HEK293 (cell line): ENCODE data around the gene S100A6.

Source experiments
- YY1 ChIP-seq: fragments of 450-650 bp; formaldehyde crosslinking; IDR thresholded peaks from 2 replicates; pipeline ENCODE4 v1.5.1; 2018; ENCODE audit warnings: missing biosample characterization, missing genetic modification characterization
- ZNF10 ChIP-seq: fragments of 450-650 bp; formaldehyde crosslinking; IDR thresholded peaks from 2 replicates; pipeline ENCODE4 v1.5.1; 2017; ENCODE audit warnings: missing biosample characterization, missing genetic modification characterization
- ZNF175 ChIP-seq: fragments of 450-650 bp; formaldehyde crosslinking; IDR thresholded peaks from 2 replicates; pipeline ENCODE4 v1.5.1; 2016; ENCODE audit warnings: missing biosample characterization, missing genetic modification characterization
- ZXDB ChIP-seq: fragments of 450-650 bp; formaldehyde crosslinking; IDR thresholded peaks from 2 replicates; pipeline ENCODE4 v1.5.1; 2016; ENCODE audit warnings: missing biosample characterization, missing genetic modification characterization
- TF ChIP-seq, protein P1 (sequence below): fragments of 450-650 bp; formaldehyde crosslinking; IDR thresholded peaks from 2 replicates; pipeline ENCODE4 v1.5.1; 2016; ENCODE audit warnings: missing biosample characterization, missing genetic modification characterization
- TF ChIP-seq, protein P2 (sequence below): sonication (generic); formaldehyde crosslinking; IDR thresholded peaks from 2 replicates; pipeline ENCODE4 v1.8.1; 2022; ENCODE audit warnings: mild to moderate bottlenecking, moderate library complexity, missing genetic modification reagents
- TF ChIP-seq, protein P3 (sequence below): fragments of 450-650 bp; formaldehyde crosslinking; IDR thresholded peaks from 2 replicates; pipeline ENCODE4 v1.5.1; 2016; ENCODE audit warnings: missing biosample characterization, missing genetic modification characterization
- TF ChIP-seq, protein P4 (sequence below): fragments of 450-650 bp; formaldehyde crosslinking; IDR thresholded peaks from 2 replicates; pipeline ENCODE4 v1.5.1; 2016; ENCODE audit warnings: missing biosample characterization, missing genetic modification characterization, borderline replicate concordance
- TF ChIP-seq, protein P5 (sequence below): fragments of 450-650 bp; formaldehyde crosslinking; IDR thresholded peaks from 2 replicates; pipeline ENCODE4 v1.5.1; 2017; ENCODE audit warnings: missing biosample characterization, missing genetic modification characterization
- TF ChIP-seq, protein P6 (sequence below): fragments of 450-650 bp; formaldehyde crosslinking; IDR thresholded peaks from 2 replicates; pipeline ENCODE4 v1.5.1; 2016; ENCODE audit warnings: missing biosample characterization, missing genetic modification characterization
- TF ChIP-seq, protein P7 (sequence below): fragments of 450-650 bp; formaldehyde crosslinking; IDR thresholded peaks from 2 replicates; pipeline ENCODE4 v1.5.1; 2016; ENCODE audit warnings: missing biosample characterization, missing genetic modification characterization

DNA sequence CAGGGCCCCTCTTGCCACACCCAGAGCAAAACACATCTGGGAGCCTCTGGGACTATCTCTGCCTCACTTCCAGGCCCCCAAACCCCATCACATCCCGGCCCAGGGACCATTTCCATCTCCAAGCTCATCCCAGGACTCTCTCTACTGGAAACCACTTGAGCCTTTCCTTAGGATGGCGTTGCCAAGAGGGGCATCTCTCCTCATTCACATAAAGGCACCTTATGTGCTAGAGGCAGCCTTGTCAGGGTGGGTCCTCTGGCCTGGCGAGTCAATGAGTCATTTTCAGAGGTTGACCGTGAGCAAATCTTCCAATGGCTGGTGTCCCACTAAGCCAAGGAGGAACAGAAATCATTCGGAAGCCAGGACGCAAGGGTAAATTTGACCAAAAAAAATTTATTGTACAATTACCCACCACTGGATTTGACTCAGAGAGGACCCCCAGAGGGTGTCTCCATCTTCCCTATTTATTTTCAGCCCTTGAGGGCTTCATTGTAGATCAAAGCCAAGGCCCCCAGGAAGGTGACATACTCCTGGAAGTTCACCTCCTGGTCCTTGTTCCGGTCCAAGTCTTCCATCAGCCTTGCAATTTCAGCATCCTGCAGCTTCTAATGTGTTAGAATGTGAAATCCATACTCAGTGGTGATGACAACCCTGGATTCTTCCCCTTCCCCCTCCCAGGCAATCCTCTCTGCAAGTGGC lies 1.4 kb downstream of the S100A6 start:
- TF ChIP-seq ZNF10 (tag by site-specific recombination) = no peak
- TF ChIP-seq ZXDB (tag by site-specific recombination) = no peak
- TF ChIP-seq, protein P1, sequence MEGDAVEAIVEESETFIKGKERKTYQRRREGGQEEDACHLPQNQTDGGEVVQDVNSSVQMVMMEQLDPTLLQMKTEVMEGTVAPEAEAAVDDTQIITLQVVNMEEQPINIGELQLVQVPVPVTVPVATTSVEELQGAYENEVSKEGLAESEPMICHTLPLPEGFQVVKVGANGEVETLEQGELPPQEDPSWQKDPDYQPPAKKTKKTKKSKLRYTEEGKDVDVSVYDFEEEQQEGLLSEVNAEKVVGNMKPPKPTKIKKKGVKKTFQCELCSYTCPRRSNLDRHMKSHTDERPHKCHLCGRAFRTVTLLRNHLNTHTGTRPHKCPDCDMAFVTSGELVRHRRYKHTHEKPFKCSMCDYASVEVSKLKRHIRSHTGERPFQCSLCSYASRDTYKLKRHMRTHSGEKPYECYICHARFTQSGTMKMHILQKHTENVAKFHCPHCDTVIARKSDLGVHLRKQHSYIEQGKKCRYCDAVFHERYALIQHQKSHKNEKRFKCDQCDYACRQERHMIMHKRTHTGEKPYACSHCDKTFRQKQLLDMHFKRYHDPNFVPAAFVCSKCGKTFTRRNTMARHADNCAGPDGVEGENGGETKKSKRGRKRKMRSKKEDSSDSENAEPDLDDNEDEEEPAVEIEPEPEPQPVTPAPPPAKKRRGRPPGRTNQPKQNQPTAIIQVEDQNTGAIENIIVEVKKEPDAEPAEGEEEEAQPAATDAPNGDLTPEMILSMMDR (tag by site-specific recombination) = no peak
- TF ChIP-seq, protein P2, sequence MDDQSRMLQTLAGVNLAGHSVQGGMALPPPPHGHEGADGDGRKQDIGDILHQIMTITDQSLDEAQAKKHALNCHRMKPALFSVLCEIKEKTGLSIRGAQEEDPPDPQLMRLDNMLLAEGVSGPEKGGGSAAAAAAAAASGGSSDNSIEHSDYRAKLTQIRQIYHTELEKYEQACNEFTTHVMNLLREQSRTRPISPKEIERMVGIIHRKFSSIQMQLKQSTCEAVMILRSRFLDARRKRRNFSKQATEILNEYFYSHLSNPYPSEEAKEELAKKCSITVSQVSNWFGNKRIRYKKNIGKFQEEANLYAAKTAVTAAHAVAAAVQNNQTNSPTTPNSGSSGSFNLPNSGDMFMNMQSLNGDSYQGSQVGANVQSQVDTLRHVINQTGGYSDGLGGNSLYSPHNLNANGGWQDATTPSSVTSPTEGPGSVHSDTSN (CRISPR knock-in tag) = no peak
- TF ChIP-seq, protein P3, sequence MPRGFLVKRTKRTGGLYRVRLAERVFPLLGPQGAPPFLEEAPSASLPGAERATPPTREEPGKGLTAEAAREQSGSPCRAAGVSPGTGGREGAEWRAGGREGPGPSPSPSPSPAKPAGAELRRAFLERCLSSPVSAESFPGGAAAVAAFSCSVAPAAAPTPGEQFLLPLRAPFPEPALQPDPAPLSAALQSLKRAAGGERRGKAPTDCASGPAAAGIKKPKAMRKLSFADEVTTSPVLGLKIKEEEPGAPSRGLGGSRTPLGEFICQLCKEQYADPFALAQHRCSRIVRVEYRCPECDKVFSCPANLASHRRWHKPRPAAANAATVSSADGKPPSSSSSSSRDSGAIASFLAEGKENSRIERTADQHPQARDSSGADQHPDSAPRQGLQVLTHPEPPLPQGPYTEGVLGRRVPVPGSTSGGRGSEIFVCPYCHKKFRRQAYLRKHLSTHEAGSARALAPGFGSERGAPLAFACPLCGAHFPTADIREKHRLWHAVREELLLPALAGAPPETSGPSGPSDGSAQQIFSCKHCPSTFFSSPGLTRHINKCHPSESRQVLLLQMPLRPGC (tag by site-specific recombination) = no peak
- TF ChIP-seq, protein P4, sequence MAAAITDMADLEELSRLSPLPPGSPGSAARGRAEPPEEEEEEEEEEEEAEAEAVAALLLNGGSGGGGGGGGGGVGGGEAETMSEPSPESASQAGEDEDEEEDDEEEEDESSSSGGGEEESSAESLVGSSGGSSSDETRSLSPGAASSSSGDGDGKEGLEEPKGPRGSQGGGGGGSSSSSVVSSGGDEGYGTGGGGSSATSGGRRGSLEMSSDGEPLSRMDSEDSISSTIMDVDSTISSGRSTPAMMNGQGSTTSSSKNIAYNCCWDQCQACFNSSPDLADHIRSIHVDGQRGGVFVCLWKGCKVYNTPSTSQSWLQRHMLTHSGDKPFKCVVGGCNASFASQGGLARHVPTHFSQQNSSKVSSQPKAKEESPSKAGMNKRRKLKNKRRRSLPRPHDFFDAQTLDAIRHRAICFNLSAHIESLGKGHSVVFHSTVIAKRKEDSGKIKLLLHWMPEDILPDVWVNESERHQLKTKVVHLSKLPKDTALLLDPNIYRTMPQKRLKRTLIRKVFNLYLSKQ (tag by site-specific recombination) = no peak
- TF ChIP-seq, protein P5, sequence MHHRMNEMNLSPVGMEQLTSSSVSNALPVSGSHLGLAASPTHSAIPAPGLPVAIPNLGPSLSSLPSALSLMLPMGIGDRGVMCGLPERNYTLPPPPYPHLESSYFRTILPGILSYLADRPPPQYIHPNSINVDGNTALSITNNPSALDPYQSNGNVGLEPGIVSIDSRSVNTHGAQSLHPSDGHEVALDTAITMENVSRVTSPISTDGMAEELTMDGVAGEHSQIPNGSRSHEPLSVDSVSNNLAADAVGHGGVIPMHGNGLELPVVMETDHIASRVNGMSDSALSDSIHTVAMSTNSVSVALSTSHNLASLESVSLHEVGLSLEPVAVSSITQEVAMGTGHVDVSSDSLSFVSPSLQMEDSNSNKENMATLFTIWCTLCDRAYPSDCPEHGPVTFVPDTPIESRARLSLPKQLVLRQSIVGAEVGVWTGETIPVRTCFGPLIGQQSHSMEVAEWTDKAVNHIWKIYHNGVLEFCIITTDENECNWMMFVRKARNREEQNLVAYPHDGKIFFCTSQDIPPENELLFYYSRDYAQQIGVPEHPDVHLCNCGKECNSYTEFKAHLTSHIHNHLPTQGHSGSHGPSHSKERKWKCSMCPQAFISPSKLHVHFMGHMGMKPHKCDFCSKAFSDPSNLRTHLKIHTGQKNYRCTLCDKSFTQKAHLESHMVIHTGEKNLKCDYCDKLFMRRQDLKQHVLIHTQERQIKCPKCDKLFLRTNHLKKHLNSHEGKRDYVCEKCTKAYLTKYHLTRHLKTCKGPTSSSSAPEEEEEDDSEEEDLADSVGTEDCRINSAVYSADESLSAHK = no peak
- TF ChIP-seq, protein P6, sequence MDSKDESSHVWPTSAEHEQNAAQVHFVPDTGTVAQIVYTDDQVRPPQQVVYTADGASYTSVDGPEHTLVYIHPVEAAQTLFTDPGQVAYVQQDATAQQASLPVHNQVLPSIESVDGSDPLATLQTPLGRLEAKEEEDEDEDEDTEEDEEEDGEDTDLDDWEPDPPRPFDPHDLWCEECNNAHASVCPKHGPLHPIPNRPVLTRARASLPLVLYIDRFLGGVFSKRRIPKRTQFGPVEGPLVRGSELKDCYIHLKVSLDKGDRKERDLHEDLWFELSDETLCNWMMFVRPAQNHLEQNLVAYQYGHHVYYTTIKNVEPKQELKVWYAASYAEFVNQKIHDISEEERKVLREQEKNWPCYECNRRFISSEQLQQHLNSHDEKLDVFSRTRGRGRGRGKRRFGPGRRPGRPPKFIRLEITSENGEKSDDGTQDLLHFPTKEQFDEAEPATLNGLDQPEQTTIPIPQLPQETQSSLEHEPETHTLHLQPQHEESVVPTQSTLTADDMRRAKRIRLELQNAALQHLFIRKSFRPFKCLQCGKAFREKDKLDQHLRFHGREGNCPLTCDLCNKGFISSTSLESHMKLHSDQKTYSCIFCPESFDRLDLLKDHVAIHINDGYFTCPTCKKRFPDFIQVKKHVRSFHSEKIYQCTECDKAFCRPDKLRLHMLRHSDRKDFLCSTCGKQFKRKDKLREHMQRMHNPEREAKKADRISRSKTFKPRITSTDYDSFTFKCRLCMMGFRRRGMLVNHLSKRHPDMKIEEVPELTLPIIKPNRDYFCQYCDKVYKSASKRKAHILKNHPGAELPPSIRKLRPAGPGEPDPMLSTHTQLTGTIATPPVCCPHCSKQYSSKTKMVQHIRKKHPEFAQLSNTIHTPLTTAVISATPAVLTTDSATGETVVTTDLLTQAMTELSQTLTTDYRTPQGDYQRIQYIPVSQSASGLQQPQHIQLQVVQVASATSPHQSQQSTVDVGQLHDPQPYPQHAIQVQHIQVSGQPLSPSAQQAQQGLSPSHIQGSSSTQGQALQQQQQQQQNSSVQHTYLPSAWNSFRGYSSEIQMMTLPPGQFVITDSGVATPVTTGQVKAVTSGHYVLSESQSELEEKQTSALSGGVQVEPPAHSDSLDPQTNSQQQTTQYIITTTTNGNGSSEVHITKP (tag by site-specific recombination) = no peak
- no peak for TF ChIP-seq ZNF175
- no peak for TF ChIP-seq YY1 (tag by site-specific recombination)
- TF ChIP-seq, protein P7, sequence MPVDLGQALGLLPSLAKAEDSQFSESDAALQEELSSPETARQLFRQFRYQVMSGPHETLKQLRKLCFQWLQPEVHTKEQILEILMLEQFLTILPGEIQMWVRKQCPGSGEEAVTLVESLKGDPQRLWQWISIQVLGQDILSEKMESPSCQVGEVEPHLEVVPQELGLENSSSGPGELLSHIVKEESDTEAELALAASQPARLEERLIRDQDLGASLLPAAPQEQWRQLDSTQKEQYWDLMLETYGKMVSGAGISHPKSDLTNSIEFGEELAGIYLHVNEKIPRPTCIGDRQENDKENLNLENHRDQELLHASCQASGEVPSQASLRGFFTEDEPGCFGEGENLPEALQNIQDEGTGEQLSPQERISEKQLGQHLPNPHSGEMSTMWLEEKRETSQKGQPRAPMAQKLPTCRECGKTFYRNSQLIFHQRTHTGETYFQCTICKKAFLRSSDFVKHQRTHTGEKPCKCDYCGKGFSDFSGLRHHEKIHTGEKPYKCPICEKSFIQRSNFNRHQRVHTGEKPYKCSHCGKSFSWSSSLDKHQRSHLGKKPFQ = no peak
